ENCODE results near the gene PLEKHD1.
"Not testable (repeated sequence)": the region's sequence is repeated elsewhere in the genome, so short reads cannot be mapped to it uniquely, and the experiment has no call there.

PLEKHD1 gene

GRCh38 chr14:69481815-69482568 is 2.5 kb upstream of the PLEKHD1 start:
- DNase-seq (ENCODE audit: low read depth in 2 of 2): no peak

GRCh38 chr14:69483765-69484443 is 624 bp upstream of the PLEKHD1 start:
- DNase-seq (ENCODE audit: low read depth in 2 of 2): no peak

GRCh38 chr14:69485315-69485660 is 760 bp downstream of the PLEKHD1 start:
- no peak for DNase-seq (ENCODE audit: low read depth in 2 of 2)

GRCh38 chr14:69485701-69486100 is 1.2 kb downstream of the PLEKHD1 start:
- no peak for DNase-seq (ENCODE audit: low read depth in 2 of 2)

GRCh38 chr14:69487226-69487625 is 2.7 kb downstream of the PLEKHD1 start:
- no peak for DNase-seq (ENCODE audit: low read depth in 2 of 2)

GRCh38 chr14:69487771-69488170 is 3.2 kb downstream of the PLEKHD1 start:
- no peak for DNase-seq (ENCODE audit: low read depth in 2 of 2)

GRCh38 chr14:69489495-69489894 is 5.0 kb downstream of the PLEKHD1 start:
- no peak for DNase-seq (ENCODE audit: low read depth in 2 of 2)

- DNase-seq (ENCODE audit: low read depth in 2 of 2): no peak
These were observed 5.8 kb downstream of the PLEKHD1 start for GRCh38 chr14:69490219-69490918.

- DNase-seq (ENCODE audit: low read depth in 2 of 2): no peak
These were observed 6.7 kb downstream of the PLEKHD1 start for GRCh38 chr14:69491193-69491592.

GRCh38 chr14:69493038-69493437 is 8.5 kb downstream of the PLEKHD1 start:
- DNase-seq (ENCODE audit: low read depth in 2 of 2): no peak

GRCh38 chr14:69493791-69494190 is 9.3 kb downstream of the PLEKHD1 start:
- DNase-seq (ENCODE audit: low read depth in 2 of 2): no peak

- no peak for DNase-seq (ENCODE audit: low read depth in 2 of 2)
These were observed 10.9 kb downstream of the PLEKHD1 start for GRCh38 chr14:69495341-69495921.

- DNase-seq (ENCODE audit: low read depth in 2 of 2): not testable (repeated sequence)
These were observed 13.3 kb downstream of the PLEKHD1 start for GRCh38 chr14:69497866-69498265.

- DNase-seq (ENCODE audit: low read depth in 2 of 2): not testable (repeated sequence)
These were observed 13.8 kb downstream of the PLEKHD1 start for GRCh38 chr14:69498286-69498685.

GRCh38 chr14:69499436-69499835 is 14.9 kb downstream of the PLEKHD1 start:
- DNase-seq (ENCODE audit: low read depth in 2 of 2): no peak

- DNase-seq (ENCODE audit: low read depth in 2 of 2): no peak
These were observed 15.6 kb downstream of the PLEKHD1 start for GRCh38 chr14:69500096-69500495.

- DNase-seq (ENCODE audit: low read depth in 2 of 2): no peak
These were observed 16.2 kb downstream of the PLEKHD1 start for GRCh38 chr14:69500736-69501135.

GRCh38 chr14:69501423-69501838 is 16.9 kb downstream of the PLEKHD1 start:
- no peak for DNase-seq (ENCODE audit: low read depth in 2 of 2)

- no peak for DNase-seq (ENCODE audit: low read depth in 2 of 2)
These were observed 20.2 kb downstream of the PLEKHD1 start for GRCh38 chr14:69504775-69505174.

- DNase-seq (ENCODE audit: low read depth in 2 of 2): no peak
These were observed 21.1 kb downstream of the PLEKHD1 start for GRCh38 chr14:69505338-69506240.

- no peak for DNase-seq (ENCODE audit: low read depth in 2 of 2)
These were observed 21.7 kb downstream of the PLEKHD1 start for GRCh38 chr14:69506241-69506595.
